Hypothalamus (tissue), 51 donors: ENCODE measurements around the gene ITPK1.
A peak's percentile ranks its signal among the peaks of the same experiment; 100 is the strongest.
"Not testable (repeated sequence)": the region's sequence is repeated elsewhere in the genome, so short reads cannot be mapped to it uniquely, and the experiment has no call there.

ENCODE experiments used
- DNase-seq, 51 donors: peaks; one replicate each; lab custom pipeline; 2025; lab: John Stamatoyannopoulos, UW

Gene ITPK1

DNA sequence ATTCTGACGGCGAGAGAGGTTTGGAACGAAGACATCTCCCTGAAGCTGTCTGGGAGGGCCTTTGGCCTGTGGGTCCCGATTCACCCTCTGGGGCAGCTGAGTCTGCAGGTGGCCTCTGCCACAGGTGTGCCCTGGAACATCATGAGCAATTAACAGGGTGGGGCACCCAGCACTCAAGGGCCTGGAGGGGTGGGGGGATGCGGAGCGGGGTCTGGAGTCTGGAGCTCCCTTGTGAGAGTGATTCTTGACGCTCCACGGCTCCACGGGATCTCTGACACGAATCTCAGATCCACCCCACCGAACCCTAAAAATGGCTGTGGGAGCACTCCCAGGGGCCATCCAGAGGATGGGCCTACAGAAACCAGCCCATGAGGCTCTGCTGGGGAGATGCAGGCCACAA is 8.3 kb downstream of the ITPK1 start:
- no peak for DNase-seq

DNA sequence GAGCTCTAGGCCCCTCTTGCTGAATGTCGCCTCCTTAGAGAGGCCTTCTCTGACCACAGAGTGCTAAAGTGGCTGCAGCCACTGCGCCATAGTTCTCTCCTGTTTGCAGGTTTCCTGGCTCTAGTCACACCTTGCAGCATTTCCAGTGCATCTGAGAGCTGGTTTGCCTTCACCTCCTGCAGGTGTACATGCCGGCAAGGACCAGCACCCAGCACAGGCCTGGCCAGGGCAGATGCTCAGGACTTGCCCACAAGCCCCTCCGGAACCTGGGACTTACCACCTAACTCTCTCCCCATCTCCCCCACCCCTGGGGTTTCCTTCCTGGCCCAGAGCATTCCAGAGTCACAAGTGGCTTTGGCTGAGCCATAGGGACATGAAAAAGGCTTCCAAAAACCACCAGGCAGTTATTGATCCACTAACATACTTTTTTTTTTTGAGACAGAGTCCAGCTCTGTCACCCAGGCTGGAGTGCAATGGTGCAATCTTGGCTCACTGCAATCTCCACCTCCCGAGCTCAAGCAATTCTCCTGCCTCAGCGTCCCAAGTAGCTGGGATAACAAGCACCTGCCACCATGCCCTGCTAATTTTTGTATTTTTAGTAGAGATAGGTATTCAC is 9.1 kb downstream of the ITPK1 start:
- no peak for DNase-seq

DNA sequence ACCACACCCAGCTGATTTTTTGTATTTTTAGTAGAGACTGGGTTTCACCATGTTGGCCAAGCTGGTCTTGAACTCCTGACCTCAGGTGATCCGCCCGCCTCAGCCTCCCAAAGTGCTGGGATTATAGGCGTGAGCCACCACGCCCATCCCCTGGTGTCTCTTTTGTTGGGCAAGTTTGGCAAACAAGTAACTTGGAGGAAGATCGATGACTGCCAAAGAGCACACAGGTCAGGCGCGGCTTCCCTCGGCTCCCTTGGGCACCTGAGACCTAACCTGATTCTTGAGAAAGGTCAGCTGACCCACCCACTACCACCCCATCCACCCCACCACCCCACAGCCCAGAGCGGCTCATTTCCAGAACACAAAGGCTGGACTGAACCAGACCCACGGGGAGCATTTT is 9.9 kb downstream of the ITPK1 start:
- not testable (repeated sequence) for DNase-seq

DNA sequence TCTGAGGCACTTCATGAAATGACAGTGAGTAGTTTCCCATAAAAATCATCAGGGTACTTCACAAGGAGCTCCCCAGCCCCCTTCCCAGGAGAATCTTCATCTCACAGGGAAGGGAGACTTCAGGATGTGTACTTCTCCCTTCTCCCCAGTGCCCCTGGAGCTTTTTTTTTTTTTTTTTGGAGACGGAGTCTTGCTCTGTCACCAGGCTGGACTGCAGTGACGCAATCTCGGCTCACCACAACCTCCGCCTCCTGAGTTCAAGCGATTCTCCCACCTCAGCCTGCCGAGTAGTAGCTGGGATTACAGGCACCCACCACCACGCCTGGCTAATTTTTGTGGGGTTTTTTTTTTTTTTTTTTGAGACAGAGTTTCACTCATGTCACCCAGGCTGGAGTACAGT is 10.4 kb downstream of the ITPK1 start:
- peak in 1 of 51 donors; percentile 18 for DNase-seq

DNA sequence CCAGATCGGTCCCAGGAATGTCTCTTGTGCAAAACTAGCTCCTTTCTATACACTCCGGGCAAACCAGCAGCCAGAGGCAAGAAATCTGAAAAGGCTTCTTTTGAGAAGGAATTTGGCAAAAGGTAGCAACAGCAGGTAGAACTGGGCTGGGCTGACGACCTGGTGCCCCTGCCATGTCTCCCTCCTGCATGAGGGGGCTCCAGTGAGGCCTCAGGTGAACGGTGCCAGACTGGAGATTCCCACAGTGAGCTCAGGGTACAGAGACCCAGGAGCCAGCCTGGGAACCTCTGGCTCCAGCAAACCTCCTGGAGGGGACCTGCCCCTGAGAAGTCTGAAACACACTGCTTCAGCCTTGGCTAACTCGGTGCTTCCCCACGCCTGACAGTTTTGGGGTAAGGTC is 10.8 kb downstream of the ITPK1 start:
- DNase-seq = no peak

DNA sequence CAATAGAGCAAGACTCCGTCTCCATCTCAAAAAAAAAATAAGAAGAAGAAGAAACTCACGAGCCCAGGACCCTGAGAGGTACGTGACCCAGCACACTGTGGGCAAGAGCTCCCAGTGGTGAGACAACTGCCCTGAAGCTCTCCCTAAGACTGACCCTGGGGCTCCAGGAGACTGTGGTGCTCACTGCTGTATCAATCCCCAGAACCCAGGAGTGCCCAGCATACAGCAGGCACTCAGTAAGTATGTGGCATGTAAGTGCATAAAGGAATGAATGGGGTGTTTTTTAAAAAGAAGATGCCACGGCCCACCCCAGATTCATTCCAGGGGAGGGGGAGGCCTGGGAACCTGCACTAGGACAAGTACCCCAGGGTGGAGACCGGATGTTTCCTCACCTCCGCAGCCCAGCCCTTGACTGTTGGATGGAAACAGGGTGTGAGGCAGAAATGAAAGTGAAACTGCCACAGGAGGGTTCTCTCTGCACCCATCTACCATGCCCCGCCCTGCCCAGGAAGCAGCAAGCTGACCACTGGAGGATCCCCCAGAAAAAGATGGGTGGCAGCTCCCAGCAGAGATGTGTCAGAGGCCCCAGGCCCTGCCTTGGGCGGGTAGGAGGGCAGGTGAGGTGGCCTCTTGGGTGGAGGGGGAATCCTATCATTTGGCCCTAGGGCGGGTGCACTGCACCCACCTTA is 12.2 kb downstream of the ITPK1 start:
- DNase-seq = no peak

DNA sequence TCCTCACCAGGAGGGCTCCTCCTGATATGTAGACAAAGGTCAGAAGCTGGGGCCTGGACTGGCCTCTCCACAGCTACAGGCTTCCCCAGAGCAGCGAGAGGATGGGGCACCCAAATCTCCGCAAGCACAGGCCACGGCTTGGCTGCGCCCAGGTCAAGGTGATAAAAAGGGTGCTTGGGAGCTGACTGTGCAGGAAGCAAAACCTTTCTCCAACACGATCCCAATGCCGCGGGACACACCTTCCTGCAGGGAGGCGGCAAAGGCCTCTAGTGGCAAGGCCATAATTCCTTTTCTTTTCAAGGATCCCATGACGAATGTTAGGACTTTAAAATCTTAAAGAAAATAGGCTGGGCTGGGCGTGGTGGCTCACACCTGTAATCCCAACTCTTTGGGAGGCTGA is 13.6 kb downstream of the ITPK1 start:
- DNase-seq = no peak

DNA sequence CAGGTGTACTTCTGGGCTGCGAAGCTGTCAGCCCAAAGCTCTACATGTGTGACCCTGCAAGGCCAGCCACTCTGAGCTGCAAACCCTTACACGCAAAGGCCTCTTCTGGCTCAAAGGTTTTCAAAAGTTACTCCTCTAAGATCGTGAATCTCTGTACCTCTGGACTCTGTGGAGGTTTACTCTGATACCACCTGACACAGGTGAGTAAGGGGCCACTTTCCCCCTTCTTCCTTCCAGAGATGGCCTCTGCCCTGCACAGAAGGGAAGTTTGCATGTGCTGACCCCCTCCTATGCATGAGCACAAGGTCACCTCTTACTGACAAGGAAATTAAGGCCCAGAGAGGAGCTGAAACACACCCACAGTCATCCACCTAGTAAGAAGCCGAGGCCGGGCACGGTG is 14.5 kb downstream of the ITPK1 start:
- DNase-seq = no peak

DNA sequence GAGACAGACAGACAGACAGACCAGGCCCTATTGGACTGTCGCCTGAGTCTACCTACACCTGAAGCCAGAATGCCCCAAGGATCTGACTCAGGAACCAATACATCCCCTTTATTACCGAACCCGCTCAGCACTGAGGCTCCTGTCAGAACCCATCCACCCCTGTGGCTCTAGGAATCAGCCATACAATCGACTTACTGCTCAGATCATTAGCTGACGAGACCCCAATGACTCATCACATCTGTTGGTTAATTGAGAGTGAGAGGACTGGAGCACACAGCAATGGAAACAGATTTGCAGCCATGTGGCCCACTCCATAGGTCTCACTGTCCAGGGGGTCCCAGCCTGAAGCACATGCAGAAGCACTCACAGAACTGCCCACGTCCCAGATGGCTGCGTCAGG is 15.2 kb downstream of the ITPK1 start:
- DNase-seq = no peak

DNA sequence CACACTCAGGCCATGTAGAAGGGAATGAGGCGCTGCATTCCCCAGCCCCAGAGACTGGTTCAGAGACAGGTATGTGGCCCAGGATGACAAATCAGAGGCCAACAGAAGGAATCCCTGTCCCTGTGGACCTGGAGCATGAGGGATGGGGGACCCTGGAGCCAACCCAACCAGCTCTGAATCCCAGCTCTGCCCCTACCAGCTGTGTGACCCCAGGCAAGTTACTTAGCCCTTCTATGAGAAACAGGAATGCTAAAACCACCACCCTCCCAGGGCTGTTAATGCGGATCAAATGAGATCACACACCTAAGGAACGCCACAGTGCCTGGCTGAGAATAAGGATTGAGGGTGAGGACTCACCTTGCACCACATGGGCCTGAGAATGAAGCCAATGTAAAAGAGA is 15.6 kb downstream of the ITPK1 start:
- no peak for DNase-seq

DNA sequence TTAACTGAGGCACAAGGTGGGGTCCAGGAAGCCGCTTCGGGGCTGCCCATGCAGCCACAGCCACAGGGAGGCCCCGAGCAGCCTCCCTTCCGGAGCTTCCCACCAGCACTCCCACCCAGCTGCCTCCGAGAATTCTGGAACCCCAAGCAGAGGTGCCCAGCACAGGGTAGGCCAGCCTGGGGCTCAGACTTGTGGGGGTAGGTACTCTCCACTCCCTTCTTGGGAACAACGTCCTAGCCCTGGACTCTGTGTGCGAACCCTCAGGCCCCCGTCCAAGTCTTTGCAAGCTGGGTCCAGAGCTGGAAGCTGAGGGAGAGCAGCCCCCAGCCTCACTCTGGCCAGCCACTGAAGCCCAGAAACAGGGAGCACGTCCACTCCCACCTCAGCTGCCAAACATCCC is 16.1 kb downstream of the ITPK1 start:
- DNase-seq = no peak

DNA sequence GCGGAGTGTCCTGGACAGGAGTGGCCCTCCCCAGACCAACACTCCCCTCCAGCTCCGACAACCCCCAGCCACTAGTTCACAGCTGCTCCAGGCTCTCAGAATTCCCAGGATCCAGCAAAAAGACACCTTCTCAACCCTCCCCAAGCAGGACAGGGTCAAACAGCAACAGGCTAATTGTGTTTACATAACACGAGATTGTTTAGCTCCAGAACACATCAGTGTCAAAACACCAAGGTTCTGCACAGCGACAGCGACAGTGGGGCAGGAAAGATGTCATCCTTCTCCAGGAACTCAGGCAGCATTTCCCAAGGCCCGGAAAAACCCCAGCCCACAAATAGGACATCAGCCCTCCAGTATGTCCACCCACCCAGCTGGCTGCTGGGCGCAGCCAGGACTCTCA is 16.5 kb downstream of the ITPK1 start:
- no peak for DNase-seq

DNA sequence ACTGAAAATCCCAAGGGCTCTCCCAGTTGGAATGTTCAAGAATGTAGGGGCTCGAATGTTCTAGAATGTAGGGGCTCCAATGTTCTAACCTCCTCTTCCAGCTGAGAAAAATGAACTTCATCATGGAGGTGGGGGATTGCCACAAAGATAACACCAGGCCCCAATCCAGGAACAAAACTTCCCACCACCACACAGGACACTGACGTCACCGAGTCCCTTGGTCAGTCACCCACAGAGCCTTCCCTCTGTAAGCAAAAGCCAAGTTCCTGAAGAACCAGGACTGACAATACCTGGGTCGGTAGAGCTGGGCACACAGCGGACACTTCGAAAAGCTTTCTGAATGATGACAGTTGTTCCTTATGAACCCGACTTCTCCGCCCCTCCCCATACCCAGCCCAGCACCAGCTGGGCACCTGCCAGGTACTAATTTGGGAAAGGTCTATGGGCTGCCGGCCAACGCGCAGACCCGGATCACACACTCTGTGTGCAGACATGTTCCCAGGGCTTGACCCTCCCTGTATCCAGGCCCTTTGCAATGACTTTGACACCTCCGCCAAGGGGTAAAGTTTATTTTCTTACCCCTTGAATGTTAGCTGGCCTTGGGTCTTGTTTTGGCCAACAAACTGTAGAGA is 18.9 kb downstream of the ITPK1 start:
- no peak for DNase-seq

DNA sequence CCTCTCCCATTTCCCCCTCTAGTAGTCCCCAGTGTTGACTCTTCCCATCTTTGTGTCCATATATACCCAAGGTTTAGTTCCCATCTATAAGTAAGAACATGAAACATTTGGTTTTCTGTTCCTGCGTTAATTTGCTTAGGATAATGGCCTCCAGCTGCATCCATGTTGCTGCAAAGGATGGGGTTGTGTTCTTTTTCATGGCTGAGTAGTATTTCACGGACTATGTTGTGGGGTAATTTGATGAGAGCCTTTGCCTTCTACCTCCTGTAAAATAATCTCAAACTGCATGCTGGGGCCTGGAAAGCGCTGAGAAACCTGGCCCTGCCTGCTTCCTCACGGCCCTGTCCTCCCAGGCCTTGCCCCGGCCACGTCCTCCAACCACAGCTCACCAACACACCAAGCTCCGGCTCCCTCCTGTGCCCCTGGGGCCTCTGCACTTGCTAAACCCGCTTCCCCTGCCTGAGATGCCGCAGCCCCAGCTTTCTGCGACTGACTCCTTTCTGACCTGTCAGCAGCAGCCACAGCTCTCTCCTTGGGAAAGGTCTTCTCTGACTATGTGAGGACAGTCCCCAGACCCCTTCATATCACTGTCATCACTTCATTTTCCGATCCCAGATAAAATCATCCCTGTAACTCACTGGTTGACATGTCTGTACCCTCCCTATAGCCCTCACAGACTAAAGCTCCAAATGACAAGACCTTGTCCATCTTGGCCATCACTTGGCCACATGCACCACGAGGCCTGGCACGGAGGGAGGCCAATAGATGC is 19.8 kb downstream of the ITPK1 start:
- no peak for DNase-seq

DNA sequence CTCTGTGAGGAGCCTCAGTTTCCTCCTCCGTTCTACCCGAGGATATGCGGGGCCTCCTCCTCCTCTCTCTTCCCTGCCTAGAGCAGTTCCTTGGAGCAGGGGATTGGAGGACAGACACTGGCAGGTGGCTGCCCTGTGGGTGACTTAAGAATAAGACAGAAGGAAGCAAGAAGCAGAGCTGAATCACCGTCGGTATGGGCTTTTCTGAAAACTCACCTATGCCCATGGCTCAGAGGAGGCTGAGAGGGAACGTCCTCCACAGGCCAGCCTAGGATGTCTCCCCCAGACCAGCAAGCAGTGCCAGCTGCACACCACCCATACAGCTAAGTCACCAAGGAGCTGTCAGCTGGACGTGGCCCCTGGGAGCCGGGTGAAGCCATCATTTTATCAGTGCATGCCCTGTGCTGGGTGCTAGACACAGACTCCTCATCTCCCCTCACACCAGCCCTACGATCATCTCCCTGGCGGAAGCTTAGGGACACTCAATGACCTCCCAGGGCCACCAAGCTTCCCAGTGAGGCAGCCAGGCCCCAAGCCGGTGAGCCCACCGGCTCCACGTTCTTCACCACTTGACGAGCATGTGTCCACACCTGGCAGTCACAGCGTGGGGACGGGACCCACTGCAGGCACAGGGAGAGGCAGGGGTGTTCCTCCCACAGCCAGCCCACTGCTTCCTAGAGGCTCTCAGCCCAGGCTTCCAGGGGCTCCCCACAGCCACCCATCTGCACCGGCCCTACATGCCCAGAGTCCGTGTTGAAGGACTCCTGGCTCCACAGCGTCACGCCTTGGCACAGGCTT is 21.4 kb downstream of the ITPK1 start:
- no peak for DNase-seq

DNA sequence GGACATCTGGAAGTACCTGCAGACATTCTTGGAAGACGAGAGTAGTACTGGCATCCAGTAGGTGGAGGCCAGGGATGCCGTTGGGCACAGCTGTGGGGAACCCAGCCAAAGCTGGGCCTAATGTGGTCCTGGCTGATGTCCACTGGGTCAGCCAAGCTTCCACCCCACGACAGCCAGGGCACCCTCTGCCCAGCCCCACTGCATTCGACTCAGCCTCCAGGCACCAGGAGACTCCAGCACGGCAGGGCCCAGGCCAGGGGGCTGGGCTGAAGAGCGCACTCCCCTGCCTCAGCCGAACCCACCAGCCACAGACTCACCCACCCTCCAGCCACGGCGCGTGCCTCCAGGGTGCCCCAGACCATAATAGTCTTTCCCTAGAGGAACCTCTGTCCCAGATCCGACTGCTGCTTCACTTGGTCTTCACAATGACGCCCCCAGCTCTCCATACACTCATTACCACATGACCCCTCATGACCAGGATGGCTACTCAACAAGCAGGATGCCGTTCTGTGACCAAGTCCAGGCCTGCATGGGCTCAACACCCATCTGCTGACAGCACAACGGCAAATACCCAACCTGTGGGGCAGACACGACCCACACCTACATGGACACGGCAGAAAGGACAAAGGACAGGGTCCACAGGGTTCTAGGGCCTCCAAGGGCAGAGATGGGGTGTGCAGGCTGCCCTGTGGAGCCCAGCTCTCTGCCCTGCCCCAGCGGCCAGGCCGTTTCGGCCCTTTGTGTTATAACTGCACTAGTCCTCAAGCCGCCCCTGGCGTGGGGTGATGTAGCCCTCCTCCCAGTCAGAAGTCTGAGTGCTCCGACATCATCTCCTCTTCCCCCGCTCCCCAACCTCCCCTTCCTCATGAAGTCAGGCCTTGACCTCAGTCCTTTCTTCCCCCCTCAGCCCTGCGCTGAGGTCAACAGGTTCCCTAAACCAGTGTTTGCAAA is 22.8 kb downstream of the ITPK1 start:
- DNase-seq = peak in 2 of 51 donors; percentile 20 to 24

DNA sequence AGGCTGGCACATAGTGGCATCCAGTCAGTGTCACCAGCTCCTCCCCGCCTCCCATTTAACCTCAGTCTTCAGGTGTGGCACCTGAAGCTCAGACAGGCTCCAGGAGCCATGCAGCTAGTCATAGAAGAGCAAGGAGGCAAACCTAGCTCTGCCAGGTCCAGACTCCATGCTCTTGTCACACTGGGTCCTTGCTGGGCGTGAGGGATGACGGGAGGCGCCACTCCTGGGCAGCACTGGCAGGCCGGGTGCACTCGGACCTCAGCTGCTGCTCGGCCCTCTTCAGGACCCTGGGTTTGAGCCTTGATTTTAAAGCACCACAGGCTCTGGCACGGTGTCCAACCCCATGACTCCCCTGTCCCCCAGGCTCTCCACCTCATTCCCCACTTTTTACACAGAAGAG is 24.1 kb downstream of the ITPK1 start:
- no peak for DNase-seq

DNA sequence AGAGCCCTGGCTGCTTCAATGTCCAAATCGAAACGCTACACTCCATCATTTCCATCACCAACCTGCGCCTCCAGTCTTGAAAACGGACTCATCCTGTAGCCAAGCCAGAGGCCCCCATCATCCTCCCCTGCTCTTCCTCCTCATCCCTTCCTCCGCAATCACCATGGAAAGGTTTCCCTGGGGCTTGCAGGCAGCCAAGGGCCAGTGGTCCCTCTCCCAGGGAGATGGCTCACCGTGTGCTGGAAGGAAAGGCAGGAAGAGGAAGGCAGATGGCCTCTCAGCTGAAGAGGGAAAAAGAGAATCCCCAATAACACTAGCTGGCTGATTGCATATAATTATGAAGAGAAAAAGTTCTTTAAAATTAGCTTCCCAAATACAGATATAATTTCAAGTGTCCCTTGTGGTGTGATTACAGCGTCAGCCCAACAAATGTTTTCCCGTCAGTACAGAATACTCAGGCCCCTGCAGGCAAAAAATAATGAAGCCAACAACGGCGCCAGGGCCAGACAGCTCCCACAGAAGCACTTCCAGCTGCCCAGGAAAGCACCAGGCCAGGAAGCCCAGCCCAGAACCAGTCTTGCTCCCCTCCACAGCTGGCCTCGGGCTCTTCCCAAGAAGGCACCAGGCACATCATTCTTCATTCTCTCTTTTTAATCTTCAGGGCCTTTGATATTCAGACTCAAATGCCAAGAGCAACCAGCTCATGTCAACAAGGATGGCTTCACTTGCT is 24.7 kb downstream of the ITPK1 start:
- peak in 24 of 51 donors; percentile 16 to 65 (median 36) for DNase-seq
